HepG2 (cell line): ENCODE data around the gene UBE2H. TPM values are rescaled to one million over a fixed set of nuclear protein-coding genes. Genes with fewer than 3 reads are reported as not detected.

ENCODE experiments used
- CENPT ChIP-seq: sonication (generic); formaldehyde crosslinking; IDR thresholded peaks from 2 replicates; pipeline ENCODE4 v1.8.0; 2022; ENCODE audit warnings: low read depth, mild to moderate bottlenecking, moderate library complexity, missing genetic modification reagents
- CSRNP2 ChIP-seq: sonication (generic); formaldehyde crosslinking; conservative IDR thresholded peaks from 2 replicates; pipeline ENCODE4 v1.8.0; 2022; ENCODE audit warnings: low read depth, missing genetic modification reagents
- DBP ChIP-seq: sonication (generic); formaldehyde crosslinking; IDR thresholded peaks from 2 replicates; pipeline ENCODE4 v1.4.0; 2020; ENCODE audit warnings: missing genetic modification reagents; ENCODE audit errors: not compliant biosample characterization
- KDM3A ChIP-seq: IDR thresholded peaks from 2 replicates; pipeline ENCODE4 v1.6.1; 2018; ENCODE audit warnings: low read depth, missing compliant biosample characterization
- KLF6 ChIP-seq: IDR thresholded peaks from 2 replicates; pipeline ENCODE4 v1.8.0; 2016; ENCODE audit warnings: missing biosample characterization, missing genetic modification reagents
- LCORL ChIP-seq, 2 experiments: fragments of 450-650 bp in 1 of 2; sonication (generic) in 1 of 2; formaldehyde crosslinking in 1 of 2; IDR thresholded peaks; 2 replicates each; pipeline versions ENCODE4 v1.5.0 to v1.6.1; 2017 to 2020; ENCODE audit warnings: antibody characterized with exemption in 1 of 2, missing genetic modification reagents in 1 of 2
- NKX3-1 ChIP-seq: sonication (generic); formaldehyde crosslinking; IDR thresholded peaks from 2 replicates; pipeline ENCODE4 v1.5.0; 2020; ENCODE audit warnings: missing genetic modification reagents
- SOX6 ChIP-seq, 2 experiments: fragments of 450-650 bp in 1 of 2; sonication (generic) in 1 of 2; formaldehyde crosslinking in 1 of 2; IDR thresholded peaks; 2 replicates each; pipeline versions ENCODE4 v1.4.0 to v1.6.1; 2017 to 2020; ENCODE audit warnings: antibody characterized with exemption in 1 of 2, mild to moderate bottlenecking in 1 of 2, missing genetic modification reagents in 1 of 2
- ZBTB37 ChIP-seq: sonication (generic); formaldehyde crosslinking; IDR thresholded peaks from 2 replicates; pipeline ENCODE4 v1.4.0; 2020; ENCODE audit warnings: mild to moderate bottlenecking, missing genetic modification reagents
- ZHX2 ChIP-seq, 2 experiments: sonication (generic) in 1 of 2; formaldehyde crosslinking in 1 of 2; IDR thresholded peaks; 2 replicates each; pipeline versions ENCODE4 v1.6.1 to v1.9.0; 2014 to 2022; ENCODE audit warnings: antibody characterized with exemption in 1 of 2, borderline replicate concordance in 1 of 2, inconsistent platforms in 1 of 2, low read depth in 1 of 2, missing genetic modification reagents in 1 of 2
- ZNF260 ChIP-seq: sonication (generic); formaldehyde crosslinking; IDR thresholded peaks from 2 replicates; pipeline ENCODE4 v1.4.0; 2020; ENCODE audit warnings: missing genetic modification reagents, low read depth, mild to moderate bottlenecking, borderline replicate concordance
- ZNF350 ChIP-seq: sonication (generic); formaldehyde crosslinking; IDR thresholded peaks from 2 replicates; pipeline ENCODE4 v1.4.0; 2020; ENCODE audit warnings: mild to moderate bottlenecking, low read depth, missing genetic modification reagents, borderline replicate concordance
- ZNF503 ChIP-seq: sonication (generic); formaldehyde crosslinking; IDR thresholded peaks from 2 replicates; pipeline ENCODE4 v1.4.0; 2020; ENCODE audit warnings: missing genetic modification reagents
- ZNF784 ChIP-seq: sonication (generic); formaldehyde crosslinking; IDR thresholded peaks from 2 replicates; pipeline ENCODE4 v1.5.1; 2020; ENCODE audit warnings: missing genetic modification reagents, mild to moderate bottlenecking, borderline replicate concordance
- ZZZ3 ChIP-seq: sonication (generic); formaldehyde crosslinking; IDR thresholded peaks from 2 replicates; pipeline ENCODE4 v1.4.0; 2020; ENCODE audit warnings: missing genetic modification reagents, mild to moderate bottlenecking, borderline replicate concordance
- polyA plus RNA-seq, 8 experiments: library from polyadenylated mRNA; depleted of rRNA in 3 of 8; stranded (reverse) in 7 of 8; unstranded in 1 of 8; fragments of >200 nt; fragmentation: Illumina TruSeq in 4 of 8; extraction: Trizol in 4 of 8; gene quantifications; 2 replicates each; pipeline versions ENCODE4 v1.2.1 to v1.2.3, GENCODE V29; 2011 to 2016; ENCODE audit warnings: low read depth in 4 of 8, missing spikeins in 1 of 8, mixed read lengths in 1 of 8; ENCODE audit not compliant: insufficient read depth in 1 of 8
- total RNA-seq, 5 experiments: library from RNA; depleted of rRNA; stranded (reverse); fragments of >200 nt; fragmentation: Illumina TruSeq; extraction: Trizol; gene quantifications; 2 replicates each; pipeline ENCODE4 v1.2.3, GENCODE V29; 2016; ENCODE audit warnings: low read depth in 1 of 5

UBE2H gene
- total and polyA plus RNA-seq, 2 of the 13 experiments (the other 11 are each of a cell fraction or from before 2014, with no cell fraction given) = 15.5 to 40.1 TPM

GRCh38 chr7:129948877-129949291 is 3.9 kb downstream of the UBE2H start (continued):
- peak; percentile 67; the same call in 1 of the 2 replicates for TF ChIP-seq ZNF350 (CRISPR knock-in tag)
- TF ChIP-seq CSRNP2 (CRISPR knock-in tag) = no peak
- TF ChIP-seq ZHX2 (IDR thresholded peaks at IDR 0.05; ENCODE audit: low read depth) = no peak
- TF ChIP-seq ZHX2 (CRISPR knock-in tag; IDR thresholded peaks at IDR 0.05; ENCODE audit: borderline replicate concordance) = no peak
- no peak for TF ChIP-seq DBP (CRISPR knock-in tag)
- TF ChIP-seq LCORL (IDR thresholded peaks at IDR 0.05) = no peak
- peak; percentile 73 for TF ChIP-seq LCORL (CRISPR knock-in tag; IDR thresholded peaks at IDR 0.05)
- no peak for TF ChIP-seq SOX6 (IDR thresholded peaks at IDR 0.05)
- peak; percentile 89 for TF ChIP-seq SOX6 (CRISPR knock-in tag; IDR thresholded peaks at IDR 0.05)
- TF ChIP-seq ZNF260 (CRISPR knock-in tag) = no peak
- no peak for TF ChIP-seq KLF6 (CRISPR knock-in tag)
- no peak for TF ChIP-seq ZZZ3
- TF ChIP-seq ZNF784 (CRISPR knock-in tag) = 0 out of 2 replicates have a peak, but pooled peaks have one; percentile 41
- TF ChIP-seq NKX3-1 (CRISPR knock-in tag) = no peak
- peak; percentile 93 for TF ChIP-seq ZBTB37 (CRISPR knock-in tag)
- TF ChIP-seq KDM3A (CRISPR knock-in tag) = no peak
- TF ChIP-seq ZNF503 = peak; percentile 62; the same call in 1 of the 2 replicates
- TF ChIP-seq CENPT (CRISPR knock-in tag) = no peak
